Panc1 (cell line): ENCODE data around the gene ALKBH1.

Experiments
- SIN3A ChIP-seq: IDR thresholded peaks from 2 replicates; pipeline ENCODE4 v1.6.1; 2012; ENCODE audit warnings: low read depth, mild to moderate bottlenecking, low read length, moderate library complexity, borderline replicate concordance; ENCODE audit not compliant: insufficient read depth
- TCF7L2 ChIP-seq: IDR thresholded peaks from 2 replicates; pipeline ENCODE4 v1.6.1; 2011; ENCODE audit warnings: mild to moderate bottlenecking, low read depth, low read length, inconsistent platforms
- TF ChIP-seq, protein P1 (sequence below): fragments of 450-650 bp; IDR thresholded peaks from 2 replicates; pipeline ENCODE4 v1.5.1; 2017; ENCODE audit warnings: mild to moderate bottlenecking

DNA sequence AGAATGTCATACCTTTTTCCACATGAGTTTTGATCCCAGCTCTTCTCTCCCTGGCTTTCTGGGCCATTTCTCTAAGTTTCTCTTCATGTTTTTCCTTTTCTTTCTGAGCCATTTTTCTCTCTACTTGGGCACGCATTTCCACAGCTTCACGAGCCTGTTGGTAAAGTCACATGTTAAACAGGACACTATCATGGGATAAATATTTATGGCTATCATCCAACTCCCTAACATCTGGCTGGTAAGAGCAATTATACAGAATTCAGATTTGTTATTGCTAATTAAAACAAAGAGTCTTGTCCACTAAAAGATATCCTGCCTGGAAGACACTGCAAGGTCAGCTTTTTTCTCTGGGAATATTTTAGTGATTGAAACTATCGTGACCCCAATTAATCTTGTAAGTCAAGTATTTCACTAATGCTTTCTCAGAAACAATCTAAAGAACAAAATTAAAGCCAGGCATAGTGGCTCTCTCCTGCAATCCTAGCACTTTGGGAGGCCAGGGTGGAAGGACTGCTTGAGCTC lies 23.2 kb upstream of the ALKBH1 start:
- TF ChIP-seq, protein P1, sequence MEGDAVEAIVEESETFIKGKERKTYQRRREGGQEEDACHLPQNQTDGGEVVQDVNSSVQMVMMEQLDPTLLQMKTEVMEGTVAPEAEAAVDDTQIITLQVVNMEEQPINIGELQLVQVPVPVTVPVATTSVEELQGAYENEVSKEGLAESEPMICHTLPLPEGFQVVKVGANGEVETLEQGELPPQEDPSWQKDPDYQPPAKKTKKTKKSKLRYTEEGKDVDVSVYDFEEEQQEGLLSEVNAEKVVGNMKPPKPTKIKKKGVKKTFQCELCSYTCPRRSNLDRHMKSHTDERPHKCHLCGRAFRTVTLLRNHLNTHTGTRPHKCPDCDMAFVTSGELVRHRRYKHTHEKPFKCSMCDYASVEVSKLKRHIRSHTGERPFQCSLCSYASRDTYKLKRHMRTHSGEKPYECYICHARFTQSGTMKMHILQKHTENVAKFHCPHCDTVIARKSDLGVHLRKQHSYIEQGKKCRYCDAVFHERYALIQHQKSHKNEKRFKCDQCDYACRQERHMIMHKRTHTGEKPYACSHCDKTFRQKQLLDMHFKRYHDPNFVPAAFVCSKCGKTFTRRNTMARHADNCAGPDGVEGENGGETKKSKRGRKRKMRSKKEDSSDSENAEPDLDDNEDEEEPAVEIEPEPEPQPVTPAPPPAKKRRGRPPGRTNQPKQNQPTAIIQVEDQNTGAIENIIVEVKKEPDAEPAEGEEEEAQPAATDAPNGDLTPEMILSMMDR: no peak
- TF ChIP-seq SIN3A: no peak
- no peak for TF ChIP-seq TCF7L2
